H1 (cell line): Measurements from ENCODE around the gene QPCT.

ENCODE experiments used
- ATF2 ChIP-seq: IDR thresholded peaks from 2 replicates; pipeline ENCODE4 v1.6.1; 2012; ENCODE audit warnings: low read length, inconsistent platforms
- CEBPB ChIP-seq: IDR thresholded peaks from 2 replicates; pipeline ENCODE4 v1.6.1; 2012; ENCODE audit warnings: low read depth, low read length
- CHD1 ChIP-seq: IDR thresholded peaks from 2 replicates; pipeline ENCODE4 v1.6.1; 2012; ENCODE audit warnings: low read depth, low read length, improper control_type of control experiment
- CTCF ChIP-seq, 3 experiments: IDR thresholded peaks; 1 replicate in 2 of 3; 2 replicates in 1 of 3; pipeline versions ENCODE4 v1.5.1 to v1.6.1; 2011; ENCODE audit warnings: low read length in 3 of 3, mild to moderate bottlenecking in 3 of 3, inconsistent platforms in 2 of 3, low read depth in 1 of 3, moderate library complexity in 1 of 3; ENCODE audit not compliant: insufficient read depth in 1 of 3; ENCODE audit errors: control extremely low read depth in 1 of 3
- E2F6 ChIP-seq: IDR thresholded peaks from 2 replicates; pipeline ENCODE4 v1.6.1; 2012; ENCODE audit warnings: inconsistent platforms
- EGR1 ChIP-seq: IDR thresholded peaks from 2 replicates; pipeline ENCODE4 v1.6.1; 2011; ENCODE audit warnings: low read depth, low read length, borderline replicate concordance
- GABPA ChIP-seq: IDR thresholded peaks from 2 replicates; pipeline ENCODE4 v1.6.1; 2011; ENCODE audit warnings: mild to moderate bottlenecking, low read length, moderate library complexity, borderline replicate concordance; ENCODE audit not compliant: insufficient read depth
- MAX ChIP-seq: IDR thresholded peaks from 2 replicates; pipeline ENCODE4 v1.6.1; 2012; ENCODE audit warnings: inconsistent platforms
- RFX5 ChIP-seq: IDR thresholded peaks from 2 replicates; pipeline ENCODE4 v1.6.1; 2011; ENCODE audit warnings: low read depth, low read length, improper control_type of control experiment, borderline replicate concordance
- SP2 ChIP-seq: IDR thresholded peaks from 2 replicates; pipeline ENCODE4 v1.6.1; 2012; ENCODE audit warnings: mild to moderate bottlenecking, low read length, inconsistent platforms

GRCh38 chr2:37377187-37377532 is 32.7 kb downstream of the QPCT start:
- TF ChIP-seq CTCF (IDR thresholded peaks at IDR 0.05; ENCODE audit: control extremely low read depth in 1 of 3, insufficient read depth in 1 of 3, low read depth in 1 of 3, low read length in 3 of 3) (no peak), GABPA (no peak), EGR1 (no peak), MAX (no peak), RFX5 (no peak), SP2 (no peak), ATF2 (no peak), CHD1 (no peak), E2F6 (no peak), CEBPB (no peak)
